CD4-positive, alpha-beta memory T cell (primary cell): ENCODE results near the gene TAAR9. TPM values are rescaled to one million over a fixed set of nuclear protein-coding genes. Genes with fewer than 3 reads are reported as not detected.
"Not testable (repeated sequence)": the region's sequence is repeated elsewhere in the genome, so short reads cannot be mapped to it uniquely, and the experiment has no call there.

Experiments
- CTCF ChIA-PET: fragments of 350-600 bp; sonication (Branson Sonifier 250); formaldehyde crosslinking; loops from one replicate; lab custom pipeline; 2021; ENCODE audit warnings: inconsistent platforms; ENCODE audit not compliant: partially characterized antibody; lab: Charles Lee
- POLR2A ChIA-PET: fragments of 350-600 bp; sonication (Branson Sonifier 250); formaldehyde crosslinking; loops from one replicate; lab custom pipeline; 2021; ENCODE audit not compliant: partially characterized antibody; lab: Charles Lee
- DNase-seq, 5 donors: peaks; one replicate each; pipeline versions ENCODE4 v3.0.0 to v3.0.0-alpha.2; 2020 to 2022; ENCODE audit warnings: mixed read lengths in 1 of 5
- H3K27ac ChIP-seq: one replicate; pipeline ENCODE4 v1.7.0; 2013; ENCODE audit warnings: low read depth, low read length
- H3K27me3 ChIP-seq: 2 replicates; pipeline ENCODE4 v1.7.0; 2013; ENCODE audit warnings: mild to moderate bottlenecking, low read length, moderate library complexity; ENCODE audit not compliant: insufficient read depth
- H3K36me3 ChIP-seq: 2 replicates; pipeline ENCODE4 v1.7.0; 2013; ENCODE audit warnings: mild to moderate bottlenecking, low read length, moderate library complexity; ENCODE audit not compliant: insufficient read depth
- H3K4me1 ChIP-seq: 2 replicates; pipeline ENCODE4 v1.7.0; 2013; ENCODE audit warnings: mild to moderate bottlenecking, low read length, moderate library complexity; ENCODE audit not compliant: insufficient read depth
- H3K4me3 ChIP-seq, 2 donors: one replicate each; pipeline ENCODE4 v1.7.0; 2013; ENCODE audit warnings: low read length in 2 of 2, mild to moderate bottlenecking in 1 of 2
- H3K9me3 ChIP-seq, 2 donors: one replicate each; pipeline ENCODE4 v1.7.0; 2013; ENCODE audit warnings: low read length in 2 of 2, control low read depth in 1 of 2; ENCODE audit not compliant: control insufficient read depth in 1 of 2
- H3K27ac Mint-ChIP-seq, 7 donors: one replicate each; pipeline ENCODE4 v1.8.0; 2020 to 2021; ENCODE audit warnings: mixed read lengths in 7 of 7, mild to moderate bottlenecking in 6 of 7, inconsistent platforms in 3 of 7, moderate library complexity in 3 of 7
- H3K27me3 Mint-ChIP-seq, 2 donors: one replicate each; pipeline ENCODE4 v1.8.0; 2020 to 2021; ENCODE audit warnings: mixed read lengths in 2 of 2
- H3K36me3 Mint-ChIP-seq, 2 donors: one replicate each; pipeline ENCODE4 v1.8.0; 2020 to 2021; ENCODE audit warnings: mixed read lengths in 2 of 2, inconsistent platforms in 1 of 2, mild to moderate bottlenecking in 1 of 2
- H3K4me1 Mint-ChIP-seq, 4 donors: one replicate each; pipeline ENCODE4 v1.8.0; 2020 to 2021; ENCODE audit warnings: mixed read lengths in 4 of 4, mild to moderate bottlenecking in 1 of 4
- H3K4me3 Mint-ChIP-seq, 8 donors: one replicate each; pipeline ENCODE4 v1.8.0; 2020 to 2021; ENCODE audit warnings: mixed read lengths in 8 of 8, mild to moderate bottlenecking in 7 of 8, moderate library complexity in 6 of 8, inconsistent platforms in 3 of 8
- H3K9me3 Mint-ChIP-seq, 8 donors: one replicate each; pipeline ENCODE4 v1.8.0; 2020 to 2021; ENCODE audit warnings: mixed read lengths in 8 of 8, mild to moderate bottlenecking in 5 of 8, inconsistent platforms in 3 of 8, moderate library complexity in 1 of 8
- intact Hi-C: fragments of 100-400 bp; cut with micrococcal nuclease; formaldehyde crosslinking; loops from one replicate; pipeline ENCODE4 v1.15.1; 2023
- polyA plus RNA-seq, 2 donors: library from polyadenylated mRNA; unstranded; fragments of 300-500 nt; fragmentation: Illumina TruSeq; gene quantifications; one replicate each; pipeline ENCODE4 v1.2.3, GENCODE V29; 2021
- total RNA-seq, 2 experiments: library from RNA; stranded (reverse); gene quantifications; one replicate each; pipeline ENCODE4 v1.2.3, GENCODE V29; 2021

Gene TAAR9
- total and polyA plus RNA-seq, 4 experiments from 2014 or later = not detected

GRCh38 chr6:132560087-132560486 is 22.0 kb downstream of the TAAR9 start:
- H3K4me1 ChIP-seq, DNase-seq, H3K27ac Mint-ChIP-seq, POLR2A ChIA-PET, H3K4me3 Mint-ChIP-seq, H3K9me3 ChIP-seq, H3K27ac ChIP-seq, H3K4me1 Mint-ChIP-seq, H3K27me3 ChIP-seq, H3K36me3 Mint-ChIP-seq, H3K9me3 Mint-ChIP-seq, H3K4me3 ChIP-seq, CTCF ChIA-PET, H3K36me3 ChIP-seq, intact Hi-C loops: not testable (repeated sequence)
- H3K27me3 Mint-ChIP-seq = peaks cover 22 to 31% of the 10 kb centered on the region in 2 donors

- no peaks in the 10 kb centered on the region for H3K9me3 Mint-ChIP-seq
- H3K4me3 ChIP-seq = no peak overlapping the region
- H3K9me3 ChIP-seq = no peaks in the 10 kb centered on the region
- H3K4me1 Mint-ChIP-seq = no peaks in the 10 kb centered on the region
- ChIA-PET POLR2A (no interaction called here), CTCF (no interaction called here)
- no peak overlapping the region for H3K27ac Mint-ChIP-seq
- peaks cover 12 to 19% of the 10 kb centered on the region in 2 donors for H3K27me3 Mint-ChIP-seq
- intact Hi-C loops = no loop called here
- no peaks in the 10 kb centered on the region for H3K36me3 ChIP-seq
- no peaks in the 10 kb centered on the region for H3K36me3 Mint-ChIP-seq
- DNase-seq = no peak
- H3K4me3 Mint-ChIP-seq = no peak overlapping the region
- no peak overlapping the region for H3K27ac ChIP-seq
- no peaks in the 10 kb centered on the region for H3K4me1 ChIP-seq
- H3K27me3 ChIP-seq = no peaks in the 10 kb centered on the region
Observed at GRCh38 chr6:132566404-132566803, 28.3 kb downstream of the TAAR9 start.

GRCh38 chr6:132567566-132567965 is 29.5 kb downstream of the TAAR9 start:
- ChIA-PET POLR2A (no interaction called here), CTCF (no interaction called here)
- Histone ChIP-seq H3K27ac (no peak overlapping the region), H3K4me1 (no peaks in the 10 kb centered on the region), H3K36me3 (no peaks in the 10 kb centered on the region), H3K27me3 (no peaks in the 10 kb centered on the region), H3K9me3 (no peaks in the 10 kb centered on the region), H3K4me3 (no peak overlapping the region)
- DNase-seq = no peak
- intact Hi-C loops = no loop called here
- Mint-ChIP-seq H3K4me1 (no peaks in the 10 kb centered on the region), H3K27ac (no peak overlapping the region), H3K36me3 (no peaks in the 10 kb centered on the region), H3K27me3 (peaks cover 17 to 18% of the 10 kb centered on the region in 2 donors), H3K9me3 (no peaks in the 10 kb centered on the region), H3K4me3 (no peak overlapping the region)

- POLR2A ChIA-PET = no interaction called here
Observed at GRCh38 chr6:132568611-132569010, 30.5 kb downstream of the TAAR9 start.

GRCh38 chr6:132569170-132569569 is 31.1 kb downstream of the TAAR9 start:
- no peaks in the 10 kb centered on the region for H3K36me3 ChIP-seq
- H3K4me3 ChIP-seq = no peak overlapping the region
- H3K27ac ChIP-seq = no peak overlapping the region
- no peaks in the 10 kb centered on the region for H3K9me3 ChIP-seq
- no peaks in the 10 kb centered on the region for H3K4me1 ChIP-seq
- Mint-ChIP-seq H3K36me3 (no peaks in the 10 kb centered on the region), H3K27me3 (peaks cover 17% of the 10 kb centered on the region in 2 donors), H3K4me1 (no peaks in the 10 kb centered on the region), H3K27ac (no peak overlapping the region), H3K9me3 (no peaks in the 10 kb centered on the region), H3K4me3 (no peak overlapping the region)
- no peak for DNase-seq
- ChIA-PET CTCF (no interaction called here), POLR2A (no interaction called here)
- no peaks in the 10 kb centered on the region for H3K27me3 ChIP-seq
- intact Hi-C loops = no loop called here

More at GRCh38 chr6:132568611-132569010, 30.5 kb downstream of the TAAR9 start:
- Histone ChIP-seq H3K36me3 (no peaks in the 10 kb centered on the region), H3K27me3 (no peaks in the 10 kb centered on the region), H3K4me1 (no peaks in the 10 kb centered on the region), H3K4me3 (no peak overlapping the region), H3K9me3 (no peaks in the 10 kb centered on the region), H3K27ac (no peak overlapping the region)
- H3K4me3 Mint-ChIP-seq = no peak overlapping the region
- intact Hi-C loops = no loop called here
- no peaks in the 10 kb centered on the region for H3K9me3 Mint-ChIP-seq
- DNase-seq = no peak
- no peak overlapping the region for H3K27ac Mint-ChIP-seq
- H3K4me1 Mint-ChIP-seq = no peaks in the 10 kb centered on the region
- CTCF ChIA-PET = no interaction called here
- no peaks in the 10 kb centered on the region for H3K36me3 Mint-ChIP-seq
- H3K27me3 Mint-ChIP-seq = peaks cover 17 to 19% of the 10 kb centered on the region in 2 donors

GRCh38 chr6:132570221-132570777 is 32.2 kb downstream of the TAAR9 start, which contains the start of gene TAAR6:
Gene TAAR6 (plus strand): TSS chr6:132570322. CDS start chr6:132570322, 0 bp downstream.
- POLR2A ChIA-PET = no interaction called here
- H3K9me3 Mint-ChIP-seq = no peaks in the 10 kb centered on the region
- Histone ChIP-seq H3K27ac (no peak within 1 kb of the TSS), H3K4me1 (no peaks in the 10 kb centered on the region), H3K4me3 (no peak within 1 kb of the TSS), H3K9me3 (no peaks in the 10 kb centered on the region), H3K36me3 (no peaks in the 10 kb centered on the region), H3K27me3 (no peaks in the 10 kb centered on the region)
- intact Hi-C loops = no loop called here
- H3K27me3 Mint-ChIP-seq = peaks cover 15 to 16% of the 10 kb centered on the region in 2 donors
- CTCF ChIA-PET = no interaction called here
- no peak within 1 kb of the TSS for H3K27ac Mint-ChIP-seq
- H3K4me3 Mint-ChIP-seq = no peak within 1 kb of the TSS
- H3K4me1 Mint-ChIP-seq = no peaks in the 10 kb centered on the region
- no peaks in the 10 kb centered on the region for H3K36me3 Mint-ChIP-seq
- no peak for DNase-seq

- no peaks in the 10 kb centered on the region for H3K36me3 Mint-ChIP-seq
- Histone ChIP-seq H3K4me1 (no peaks in the 10 kb centered on the region), H3K36me3 (no peaks in the 10 kb centered on the region), H3K4me3 (no peak overlapping the region), H3K9me3 (no peaks in the 10 kb centered on the region), H3K27me3 (no peaks in the 10 kb centered on the region), H3K27ac (no peak overlapping the region)
- H3K27ac Mint-ChIP-seq = no peak overlapping the region
- H3K4me1 Mint-ChIP-seq = no peaks in the 10 kb centered on the region
- DNase-seq = no peak
- peaks cover 14 to 17% of the 10 kb centered on the region in 2 donors for H3K27me3 Mint-ChIP-seq
- intact Hi-C loops = no loop called here
- no peak overlapping the region for H3K4me3 Mint-ChIP-seq
- CTCF ChIA-PET = no interaction called here
- POLR2A ChIA-PET = no interaction called here
- H3K9me3 Mint-ChIP-seq = no peaks in the 10 kb centered on the region
Observed at GRCh38 chr6:132571774-132572173, 33.7 kb downstream of the TAAR9 start.
